SK-N-SH treated with all-trans-retinoic acid at 6 μM for 48 hours (cell line): ENCODE results near the gene KIAA1958.

ENCODE experiments used
- ATAC-seq: fragments of 200-7000 bp; cut with Tn5 transposase; 3 replicates; pipeline ENCODE4 v1.9.1; 2020; ENCODE audit warnings: mild to moderate bottlenecking, moderate library complexity
- ARNTL ChIP-seq: fragments of 450-650 bp; formaldehyde crosslinking; IDR thresholded peaks from 2 replicates; pipeline ENCODE4 v1.5.0; 2020; ENCODE audit warnings: low read depth, mild to moderate bottlenecking, moderate library complexity, borderline replicate concordance
- BACH2 ChIP-seq: fragments of 250-450 bp; sonication (Bioruptor Pico); IDR thresholded peaks from 2 replicates; pipeline ENCODE4 v1.9.0; 2021; ENCODE audit warnings: mild to moderate bottlenecking, borderline replicate concordance
- CREB5 ChIP-seq: fragments of 250-450 bp; sonication (Bioruptor Pico); IDR thresholded peaks from 2 replicates; pipeline ENCODE4 v1.5.1; 2020; ENCODE audit warnings: low read depth, mild to moderate bottlenecking, moderate library complexity
- CSDC2 ChIP-seq: fragments of 250-450 bp; sonication (Bioruptor Pico); IDR thresholded peaks from 2 replicates; pipeline ENCODE4 v1.5.0; 2020; ENCODE audit warnings: mild to moderate bottlenecking, moderate library complexity
- CSRNP3 ChIP-seq: fragments of 250-450 bp; sonication (Bioruptor Pico); IDR thresholded peaks from 2 replicates; pipeline ENCODE4 v1.5.1; 2021; ENCODE audit warnings: mild to moderate bottlenecking, moderate library complexity
- ESRRG ChIP-seq: fragments of 250-450 bp; sonication (Bioruptor Pico); IDR thresholded peaks from 2 replicates; pipeline ENCODE4 v1.6.1; 2021; ENCODE audit warnings: mild to moderate bottlenecking
- GLIS3 ChIP-seq: fragments of 250-450 bp; sonication (Bioruptor Pico); IDR thresholded peaks from 2 replicates; pipeline ENCODE4 v1.5.0; 2020; ENCODE audit warnings: mild to moderate bottlenecking, moderate library complexity
- ISL1 ChIP-seq: fragments of 250-450 bp; sonication (Bioruptor Pico); IDR thresholded peaks from 2 replicates; pipeline ENCODE4 v2.1.2; 2022; ENCODE audit warnings: mild to moderate bottlenecking, moderate library complexity
- OSR1 ChIP-seq: fragments of 250-450 bp; sonication (Bioruptor Pico); IDR thresholded peaks from 2 replicates; pipeline ENCODE4 v1.8.0; 2022; ENCODE audit warnings: moderate library complexity, mild to moderate bottlenecking, inconsistent platforms
- PATZ1 ChIP-seq: fragments of 250-450 bp; sonication (Bioruptor Pico); IDR thresholded peaks from 2 replicates; pipeline ENCODE4 v1.8.0; 2020; ENCODE audit warnings: mild to moderate bottlenecking, moderate library complexity, borderline replicate concordance
- POU6F1 ChIP-seq: fragments of 250-450 bp; sonication (Bioruptor Pico); IDR thresholded peaks from 2 replicates; pipeline ENCODE4 v1.8.0; 2021; ENCODE audit warnings: low read depth, mild to moderate bottlenecking, moderate library complexity, borderline replicate concordance
- PPARA ChIP-seq: fragments of 250-450 bp; sonication (Bioruptor Pico); IDR thresholded peaks from 2 replicates; pipeline ENCODE4 v1.5.0; 2020; ENCODE audit warnings: mild to moderate bottlenecking, borderline replicate concordance
- RARB ChIP-seq: fragments of 250-450 bp; sonication (Bioruptor Pico); IDR thresholded peaks from 2 replicates; pipeline ENCODE4 v1.8.0; 2021; ENCODE audit warnings: mild to moderate bottlenecking, moderate library complexity
- SNAI2 ChIP-seq: fragments of 250-450 bp; sonication (Bioruptor Pico); IDR thresholded peaks from 2 replicates; pipeline ENCODE4 v1.5.0; 2020; ENCODE audit warnings: mild to moderate bottlenecking, moderate library complexity
- TCF4 ChIP-seq: fragments of 250-450 bp; sonication (Bioruptor Pico); IDR thresholded peaks from 2 replicates; pipeline ENCODE4 v1.8.0; 2021; ENCODE audit warnings: mild to moderate bottlenecking, moderate library complexity, borderline replicate concordance
- TOX ChIP-seq: fragments of 250-450 bp; sonication (Bioruptor Pico); IDR thresholded peaks from 2 replicates; pipeline ENCODE4 v1.8.0; 2021; ENCODE audit warnings: mild to moderate bottlenecking, moderate library complexity, borderline replicate concordance
- TSHZ2 ChIP-seq: fragments of 250-450 bp; sonication (Bioruptor Pico); IDR thresholded peaks from 2 replicates; pipeline ENCODE4 v1.5.0; 2020; ENCODE audit warnings: mild to moderate bottlenecking, moderate library complexity
- ZC3H10 ChIP-seq: fragments of 250-450 bp; sonication (Bioruptor Pico); IDR thresholded peaks from 2 replicates; pipeline ENCODE4 v1.5.1; 2021; ENCODE audit warnings: mild to moderate bottlenecking, moderate library complexity
- ZFP3 ChIP-seq: fragments of 250-450 bp; sonication (Bioruptor Pico); IDR thresholded peaks from 2 replicates; pipeline ENCODE4 v1.5.0; 2020; ENCODE audit warnings: mild to moderate bottlenecking, moderate library complexity
- ZFP30 ChIP-seq: fragments of 450-650 bp; formaldehyde crosslinking; IDR thresholded peaks from 2 replicates; pipeline ENCODE4 v1.5.0; 2022; ENCODE audit warnings: mild to moderate bottlenecking, moderate library complexity
- ZNF565 ChIP-seq: fragments of 450-650 bp; formaldehyde crosslinking; conservative IDR thresholded peaks from 2 replicates; pipeline ENCODE4 v1.5.0; 2020; ENCODE audit warnings: low read depth, mild to moderate bottlenecking, moderate library complexity
- ZNF70 ChIP-seq: fragments of 450-650 bp; formaldehyde crosslinking; IDR thresholded peaks from 2 replicates; pipeline ENCODE4 v1.5.0; 2020; ENCODE audit warnings: mild to moderate bottlenecking, moderate library complexity
- ZNF8 ChIP-seq: fragments of 450-650 bp; formaldehyde crosslinking; IDR thresholded peaks from 2 replicates; pipeline ENCODE4 v1.5.0; 2020; ENCODE audit warnings: mild to moderate bottlenecking, moderate library complexity

KIAA1958 gene

GRCh38 chr9:112640311-112640710, 153.7 kb downstream of the KIAA1958 start (continued):
- TF ChIP-seq POU6F1 (CRISPR knock-in tag) (no peak), SNAI2 (CRISPR knock-in tag) (no peak)

- ATAC-seq = no peak
- TF ChIP-seq PPARA (no peak), CSDC2 (no peak), ZNF8 (CRISPR knock-in tag) (no peak), ISL1 (CRISPR knock-in tag) (no peak), BACH2 (CRISPR knock-in tag) (no peak), CSRNP3 (CRISPR knock-in tag) (no peak), ZNF70 (no peak), ZNF565 (no peak), TOX (CRISPR knock-in tag) (no peak), PATZ1 (CRISPR knock-in tag) (no peak), ESRRG (CRISPR knock-in tag) (no peak), SNAI2 (CRISPR knock-in tag) (no peak), ZFP30 (CRISPR knock-in tag) (no peak), CREB5 (no peak), TCF4 (no peak), ZFP3 (no peak), GLIS3 (CRISPR knock-in tag) (no peak), ZC3H10 (CRISPR knock-in tag) (no peak), ARNTL (CRISPR knock-in tag) (no peak), RARB (CRISPR knock-in tag) (no peak)
These were observed 155.5 kb downstream of the KIAA1958 start for GRCh38 chr9:112642126-112642525.

GRCh38 chr9:112647596-112647995, 161.0 kb downstream of the KIAA1958 start:
- no peak for ATAC-seq
- TF ChIP-seq GLIS3 (CRISPR knock-in tag) (no peak), OSR1 (no peak), ZC3H10 (CRISPR knock-in tag) (no peak), TOX (CRISPR knock-in tag) (no peak), TSHZ2 (CRISPR knock-in tag) (no peak), ZNF70 (no peak), BACH2 (CRISPR knock-in tag) (no peak), ESRRG (CRISPR knock-in tag) (no peak), CSRNP3 (CRISPR knock-in tag) (no peak), PPARA (no peak), ARNTL (CRISPR knock-in tag) (no peak), SNAI2 (CRISPR knock-in tag) (no peak), CSDC2 (no peak), PATZ1 (CRISPR knock-in tag) (no peak)
- TF ChIP-seq, all 23 proteins: peak for 0
